Kidney glomerular epithelial cell (primary cell): Measurements from ENCODE around the gene TET1.
"Not testable (repeated sequence)": the region's sequence is repeated elsewhere in the genome, so short reads cannot be mapped to it uniquely, and the experiment has no call there.

Source experiments
- DNase-seq: peaks from one replicate; lab custom pipeline; 2025; lab: John Stamatoyannopoulos, UW

Gene TET1

GRCh38 chr10:68560186-68560942 lies at the start of gene TET1:
TET1 (plus strand) TSS chr10:68560337; CDS start chr10:68572339, 12,002 bp downstream.
- peak; percentile 5 for DNase-seq

DNA sequence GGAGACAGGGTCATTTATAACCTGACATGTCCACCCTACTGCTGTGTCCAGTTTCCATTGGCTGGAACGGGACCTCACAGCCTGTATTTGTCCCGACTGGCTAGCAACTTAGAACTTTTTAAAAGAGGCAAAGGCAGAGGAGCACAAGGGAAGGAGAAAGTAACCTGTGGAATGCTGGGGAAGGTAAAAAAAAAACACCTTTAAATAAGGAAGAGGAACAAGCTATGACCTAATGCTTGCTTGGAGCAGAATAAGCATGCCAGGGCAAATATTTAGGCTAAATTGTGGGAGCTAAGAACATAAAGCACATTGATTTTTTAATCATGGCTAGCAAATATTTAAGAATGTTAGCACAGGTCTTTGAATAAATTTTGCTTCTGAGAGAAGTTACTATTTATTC lies 43.9 kb upstream of the TET1 start:
- not testable (repeated sequence) for DNase-seq

GRCh38 chr10:68516766-68517165 lies 43.4 kb upstream of the TET1 start:
- no peak for DNase-seq

GRCh38 chr10:68517188-68517587 lies 42.9 kb upstream of the TET1 start:
- DNase-seq = no peak

- not testable (repeated sequence) for DNase-seq
Observed at GRCh38 chr10:68518609-68519008, 41.5 kb upstream of the TET1 start.

DNA sequence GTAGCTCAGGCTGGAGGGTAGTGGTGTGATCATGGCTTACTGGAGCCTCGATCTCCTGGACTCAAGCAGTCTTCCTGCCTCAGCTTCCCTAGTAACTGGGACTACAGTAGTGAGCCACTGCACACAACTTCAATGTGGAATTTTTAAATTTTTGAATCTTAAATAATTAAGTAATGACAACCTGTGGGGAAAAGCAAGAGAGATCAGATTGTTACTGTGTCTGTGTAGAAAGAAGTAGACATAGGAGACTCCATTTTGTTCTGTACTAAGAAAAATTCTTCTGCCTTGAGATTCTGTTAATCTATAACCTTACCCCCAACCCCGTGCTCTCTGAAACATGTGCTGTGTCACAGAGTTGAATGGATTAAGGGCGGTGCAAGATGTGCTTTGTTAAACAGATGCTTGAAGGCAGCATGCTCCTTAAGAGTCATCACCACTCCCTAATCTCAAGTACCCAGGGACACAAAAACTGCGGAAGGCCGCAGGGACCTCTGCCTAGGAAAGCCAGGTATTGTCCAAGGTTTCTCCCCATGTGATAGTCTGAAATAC lies 34.6 kb upstream of the TET1 start:
- peak; percentile 36 for DNase-seq

DNA sequence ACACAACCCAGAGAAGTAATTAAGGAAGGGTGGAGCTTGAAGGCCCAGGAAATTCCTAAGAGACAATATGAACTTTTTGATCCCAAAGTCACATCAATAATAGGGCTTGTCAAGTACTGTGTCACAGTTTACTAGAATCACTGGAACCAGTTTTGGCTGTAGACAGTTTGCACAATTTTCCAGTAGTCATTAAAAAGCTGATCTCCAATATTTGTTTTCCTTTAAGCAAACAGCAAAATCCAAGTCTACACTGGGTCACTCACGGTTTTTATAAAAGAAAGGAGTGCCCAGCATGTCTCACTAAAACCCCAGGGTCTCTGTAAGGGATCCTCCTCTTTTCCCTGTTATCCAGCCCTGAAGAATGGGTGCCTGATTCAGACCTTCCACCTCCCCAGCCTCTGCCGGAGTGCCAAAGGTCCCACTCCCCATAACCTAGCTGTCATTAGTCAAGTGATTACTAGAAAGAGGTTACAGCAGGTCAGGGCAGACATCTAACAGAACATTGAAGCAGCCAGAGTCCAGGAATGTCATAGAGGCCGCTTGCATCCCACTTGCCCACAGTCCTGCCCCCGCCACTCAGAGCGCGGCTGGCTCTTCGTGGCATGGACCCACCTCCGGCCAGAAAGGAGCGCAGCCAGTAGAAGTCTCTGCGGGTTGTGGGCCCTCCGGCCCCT lies 33.4 kb upstream of the TET1 start:
- no peak for DNase-seq

DNA sequence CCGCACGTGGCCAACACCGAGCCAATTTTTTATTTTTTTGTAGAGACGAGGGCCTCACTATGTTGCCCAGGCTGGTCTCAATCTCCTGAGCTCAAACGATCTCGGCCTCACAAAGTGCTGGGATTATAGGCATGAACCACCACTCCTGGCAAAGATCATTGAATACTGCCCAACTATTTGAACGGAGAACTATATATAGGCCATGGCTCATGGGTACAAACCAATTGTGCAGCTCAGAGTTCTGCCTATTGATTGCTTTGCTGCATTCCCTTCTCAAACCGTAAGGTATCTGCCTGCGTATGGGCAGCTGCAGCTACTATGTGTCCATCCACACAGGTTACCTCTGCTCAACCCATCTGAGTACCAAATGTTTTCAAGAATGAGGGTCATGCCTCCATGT lies 23.2 kb upstream of the TET1 start:
- DNase-seq = no peak

DNA sequence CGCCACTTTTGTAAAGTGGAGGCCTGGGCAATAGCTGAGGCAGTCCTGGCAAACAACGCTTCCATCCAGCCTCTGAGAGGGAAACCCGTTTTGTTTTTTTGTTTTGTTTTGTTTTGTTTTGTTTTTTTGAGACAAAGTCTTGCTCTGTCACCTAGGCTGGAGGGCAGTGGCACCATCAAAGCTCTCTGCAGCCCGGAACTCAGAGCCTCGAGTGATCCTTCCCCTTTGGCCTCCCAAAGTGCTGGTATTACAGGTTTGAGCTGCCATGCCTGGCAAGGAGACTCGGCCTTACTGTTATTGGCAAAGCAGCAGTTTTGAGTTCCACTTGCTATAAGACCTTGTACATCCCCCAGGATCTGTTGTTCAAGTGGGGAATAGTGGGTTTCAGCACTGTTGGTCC lies 22.3 kb upstream of the TET1 start:
- no peak for DNase-seq

GRCh38 chr10:68543004-68543918 lies 16.9 kb upstream of the TET1 start:
- DNase-seq = peak; percentile 59

DNA sequence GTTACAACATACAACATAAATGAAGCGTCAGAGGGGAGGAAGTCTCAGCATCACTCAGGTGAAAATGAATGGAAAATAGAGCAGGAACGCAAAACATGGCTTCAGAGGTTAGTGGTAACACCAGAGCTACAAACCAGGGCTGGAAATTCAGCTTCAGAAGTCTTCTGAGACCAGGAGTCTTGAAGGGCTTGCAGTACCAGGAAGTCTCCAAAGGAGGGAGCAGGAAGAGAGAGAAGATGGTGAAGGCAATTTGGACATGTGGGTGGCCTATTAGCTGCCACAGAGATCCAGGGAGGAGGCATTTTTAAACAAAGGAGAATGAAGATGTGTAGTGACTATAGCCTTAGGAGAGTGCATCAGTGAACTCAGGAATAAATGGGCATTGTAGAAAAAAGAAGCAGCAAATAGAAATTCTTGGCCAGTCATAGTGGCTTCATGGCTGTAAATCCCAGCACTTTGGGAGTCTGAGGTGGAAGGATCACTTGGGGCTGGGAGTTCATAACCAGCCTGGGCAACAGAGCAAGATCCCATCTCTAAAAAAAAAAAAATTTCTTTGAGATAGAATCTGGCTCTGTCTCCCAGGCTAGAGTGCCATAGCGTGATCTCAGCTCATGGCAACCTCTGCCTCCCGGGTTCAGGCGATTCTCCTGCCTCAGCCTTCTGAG lies 9.3 kb upstream of the TET1 start:
- DNase-seq = peak; percentile 62

- no peak for DNase-seq
Observed at GRCh38 chr10:68553138-68553537, 7.0 kb upstream of the TET1 start.

- DNase-seq = no peak
Observed at GRCh38 chr10:68553599-68553998, 6.5 kb upstream of the TET1 start.

GRCh38 chr10:68558478-68558877 lies 1.7 kb upstream of the TET1 start:
- no peak for DNase-seq

GRCh38 chr10:68559251-68559650 lies 886 bp upstream of the TET1 start:
- DNase-seq = no peak

GRCh38 chr10:68559841-68560185 lies 324 bp upstream of the TET1 start:
- DNase-seq = no peak

- no peak for DNase-seq
Observed at GRCh38 chr10:68560943-68561864, 1.1 kb downstream of the TET1 start.

GRCh38 chr10:68561865-68562649 lies 1.9 kb downstream of the TET1 start:
- DNase-seq = no peak

- no peak for DNase-seq
Observed at GRCh38 chr10:68562661-68563570, 2.8 kb downstream of the TET1 start.
